Measurements from ENCODE around the gene SCG5.

SCG5 gene

DNA sequence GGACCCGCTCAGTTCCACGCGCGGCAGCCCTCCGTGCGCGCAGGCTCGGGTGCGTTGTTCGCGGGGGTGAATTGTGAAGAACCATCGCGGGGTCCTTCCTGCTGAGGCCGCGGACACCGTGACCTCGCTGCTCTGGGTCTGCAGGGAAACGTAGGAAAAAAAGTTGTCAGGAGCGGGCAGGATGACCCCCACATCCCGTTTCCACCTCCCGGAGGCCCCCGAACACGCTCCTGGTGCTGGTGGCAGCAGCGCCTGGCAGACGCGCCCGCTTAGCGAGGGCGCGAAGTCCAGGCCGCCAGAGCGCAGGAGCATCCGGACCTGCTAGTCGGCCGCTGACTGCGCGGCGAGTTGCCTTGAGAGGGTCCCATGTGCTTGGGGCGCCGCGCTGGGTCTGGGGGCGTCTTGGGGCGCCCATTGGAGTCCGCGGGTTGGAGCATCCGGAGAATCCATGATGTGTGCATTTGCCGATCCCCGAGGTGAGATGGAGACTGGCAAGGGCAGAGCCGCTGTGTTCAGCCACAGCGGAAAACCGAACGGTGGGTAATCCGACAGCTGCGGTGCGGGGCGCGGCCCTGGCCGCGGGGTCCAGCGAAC is 76.8 kb downstream of the SCG5 start:
- POLR2A ChIA-PET: no interaction called here
- TF ChIP-seq CTCF (IDR thresholded peaks at IDR 0.05; ENCODE audit: control extremely low read depth, extremely low read depth, low read depth, missing control alignments): no peak
- no peak for DNase-seq (ENCODE audit: extremely low spot score)
- CTCF ChIA-PET: interaction anchor here (1.1 kb wide), 1 partner anchor 55 kb away, joined by 3 read pairs; no protein-coding TSS in a partner anchor

- no peak for DNase-seq (ENCODE audit: extremely low spot score)
- ChIA-PET CTCF (interaction anchor here (1.1 kb wide), 1 partner anchor 55 kb away, joined by 3 read pairs; no protein-coding TSS in a partner anchor), POLR2A (no interaction called here)
- no peak for TF ChIP-seq CTCF (IDR thresholded peaks at IDR 0.05; ENCODE audit: control extremely low read depth, extremely low read depth, low read depth, missing control alignments)
These were observed 77.6 kb downstream of the SCG5 start for GRCh38 chr15:32718821-32719716.

DNA sequence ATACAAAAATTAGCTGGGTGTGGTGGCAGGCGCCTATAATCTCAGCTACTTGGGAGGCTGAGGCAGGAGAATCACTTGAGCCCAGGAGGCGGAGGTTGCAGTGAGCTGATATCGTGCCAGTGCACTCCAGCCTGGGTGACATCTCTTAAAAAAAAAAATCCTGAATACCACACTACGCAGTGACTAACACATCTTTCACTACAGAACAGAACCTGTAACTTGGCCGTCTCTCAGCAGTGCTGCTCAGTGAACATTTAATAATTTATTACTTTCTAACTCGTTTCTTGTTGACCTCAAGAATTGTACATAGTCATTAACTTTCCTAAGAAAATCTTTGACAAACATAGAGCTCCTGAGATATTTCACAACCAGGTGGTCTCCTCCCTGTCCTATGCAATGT is 80.1 kb downstream of the SCG5 start:
- no peak for TF ChIP-seq CTCF (IDR thresholded peaks at IDR 0.05; ENCODE audit: control extremely low read depth, extremely low read depth, low read depth, missing control alignments)
- no peak for DNase-seq (ENCODE audit: extremely low spot score)
- ChIA-PET POLR2A (no interaction called here), CTCF (interaction anchor here (1.1 to 2.0 kb wide), 2 partner anchors 14 to 60 kb away, joined by 4 to 7 read pairs; no protein-coding TSS in a partner anchor)

DNA sequence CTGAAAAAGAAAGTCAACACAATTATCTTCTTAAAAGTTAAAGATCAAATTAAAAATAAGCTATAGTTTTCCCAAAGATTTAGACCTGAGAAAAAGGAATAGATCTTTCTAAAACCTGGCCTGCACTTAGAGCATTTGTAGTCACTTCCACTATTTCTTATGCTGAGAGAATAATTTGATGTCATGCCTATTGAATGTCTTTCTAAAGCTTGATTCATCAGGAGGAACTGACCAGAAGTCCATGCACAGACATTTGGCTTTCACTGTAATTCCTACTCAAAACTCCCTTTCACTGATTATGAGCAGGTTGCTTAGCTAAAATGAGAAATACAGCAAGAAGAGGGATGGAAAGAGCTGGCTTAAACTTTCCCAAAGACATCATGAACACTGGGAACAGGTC is 80.6 kb downstream of the SCG5 start:
- ChIA-PET CTCF (interaction anchor here (1.1 to 2.0 kb wide), 3 partner anchors 14 to 60 kb away, joined by 3 to 7 read pairs (median 4); no protein-coding TSS in a partner anchor), POLR2A (no interaction called here)
- no peak for DNase-seq (ENCODE audit: extremely low spot score)
- TF ChIP-seq CTCF (IDR thresholded peaks at IDR 0.05; ENCODE audit: control extremely low read depth, extremely low read depth, low read depth, missing control alignments): no peak

DNA sequence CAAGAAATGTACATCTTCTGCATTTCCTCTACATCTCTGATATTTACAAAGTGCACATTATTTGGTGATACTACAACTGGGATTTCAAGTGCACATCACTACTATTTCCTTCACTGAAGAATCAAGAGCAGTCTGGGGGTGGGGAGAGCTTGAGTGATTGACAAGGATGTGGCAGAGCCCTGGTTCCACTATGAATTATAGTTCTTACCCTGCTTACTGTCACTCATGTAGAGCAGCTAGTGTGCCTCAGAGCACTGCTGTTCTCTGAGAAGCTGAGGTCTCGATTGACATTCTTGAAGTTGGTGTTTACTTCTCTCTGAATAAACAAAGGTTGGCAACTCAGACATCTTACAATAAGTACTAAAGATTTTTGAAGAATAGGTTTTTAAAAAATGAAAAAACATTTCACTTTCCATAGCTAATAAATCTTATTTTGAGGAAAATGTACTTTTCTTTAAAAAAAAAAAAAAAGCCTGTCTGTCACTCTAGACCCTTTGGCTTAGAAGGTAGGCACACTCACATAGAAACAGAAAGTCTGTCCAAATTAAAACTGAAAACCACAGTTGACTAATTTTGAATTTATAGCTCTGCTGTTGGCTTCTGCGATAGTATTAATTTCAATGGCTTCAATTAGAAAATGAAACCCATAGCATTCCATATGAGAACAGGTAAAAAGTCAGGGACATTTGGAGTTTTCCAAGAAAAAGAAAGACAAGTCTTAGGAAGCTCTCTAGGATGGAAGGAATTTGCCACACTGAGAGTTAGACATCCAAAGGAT is 81.8 kb downstream of the SCG5 start:
- DNase-seq (ENCODE audit: extremely low spot score): peak; percentile 53
- POLR2A ChIA-PET: no interaction called here
- TF ChIP-seq CTCF (IDR thresholded peaks at IDR 0.05; ENCODE audit: control extremely low read depth, extremely low read depth, low read depth, missing control alignments): no peak
- CTCF ChIA-PET: interaction anchor here (0.8 to 2.0 kb wide), 5 partner anchors 10 to 120 kb away, joined by 3 to 7 read pairs (median 3); no protein-coding TSS in a partner anchor

All from GM10248 (cell line).